BJ (cell line): ENCODE results near the gene TXN2. TPM values are rescaled to one million over a fixed set of nuclear protein-coding genes. Genes with fewer than 3 reads are reported as not detected.

ENCODE experiments used
- CTCF ChIA-PET: fragments of 350-600 bp; formaldehyde crosslinking; extraction: SDS; loops from one replicate; lab custom pipeline; 2021; ENCODE audit warnings: antibody characterized with exemption, inconsistent platforms; lab: Yijun Ruan, JAX
- POLR2A ChIA-PET: fragments of 300-600 bp; sonication (Branson Sonifier 250); formaldehyde crosslinking; extraction: SDS; loops from one replicate; lab custom pipeline; 2021; ENCODE audit warnings: antibody characterized with exemption; lab: Charles Lee
- DNase-seq: peaks from one replicate; pipeline ENCODE4 v3.0.0-alpha.2; 2011; ENCODE audit warnings: low read depth
- H3K27me3 ChIP-seq: 2 replicates; pipeline ENCODE4 v1.6.0; 2011; ENCODE audit warnings: low read length; ENCODE audit not compliant: control insufficient read depth, insufficient read depth
- H3K36me3 ChIP-seq: 2 replicates; pipeline ENCODE4 v1.5.1; 2011; ENCODE audit warnings: low read length; ENCODE audit not compliant: control insufficient read depth, insufficient read depth
- H3K4me3 ChIP-seq: 2 replicates; pipeline ENCODE4 v1.5.1; 2011; ENCODE audit warnings: low read depth, mild to moderate bottlenecking, control low read depth, low read length
- polyA plus RNA-seq: library from polyadenylated mRNA; depleted of rRNA; stranded (reverse); fragments of >200 nt; gene quantifications from 2 replicates; pipeline ENCODE4 v1.2.3, GENCODE V29; 2011
- TF ChIP-seq, protein P1 (sequence below): IDR thresholded peaks from 2 replicates; pipeline ENCODE4 v1.5.1; 2011; ENCODE audit warnings: low read depth, mild to moderate bottlenecking, control low read depth, inconsistent platforms, low read length, moderate library complexity; ENCODE audit not compliant: insufficient read depth

The TXN2 gene
- polyA plus RNA-seq, 1 experiment = 192 TPM

GRCh38 chr22:36460202-36460601, 21.2 kb downstream of the TXN2 start:
- H3K36me3 ChIP-seq = no peaks in the 10 kb centered on the region
- POLR2A ChIA-PET = no interaction called here

GRCh38 chr22:36457688-36458450, 23.6 kb downstream of the TXN2 start:
- TF ChIP-seq, protein P1, sequence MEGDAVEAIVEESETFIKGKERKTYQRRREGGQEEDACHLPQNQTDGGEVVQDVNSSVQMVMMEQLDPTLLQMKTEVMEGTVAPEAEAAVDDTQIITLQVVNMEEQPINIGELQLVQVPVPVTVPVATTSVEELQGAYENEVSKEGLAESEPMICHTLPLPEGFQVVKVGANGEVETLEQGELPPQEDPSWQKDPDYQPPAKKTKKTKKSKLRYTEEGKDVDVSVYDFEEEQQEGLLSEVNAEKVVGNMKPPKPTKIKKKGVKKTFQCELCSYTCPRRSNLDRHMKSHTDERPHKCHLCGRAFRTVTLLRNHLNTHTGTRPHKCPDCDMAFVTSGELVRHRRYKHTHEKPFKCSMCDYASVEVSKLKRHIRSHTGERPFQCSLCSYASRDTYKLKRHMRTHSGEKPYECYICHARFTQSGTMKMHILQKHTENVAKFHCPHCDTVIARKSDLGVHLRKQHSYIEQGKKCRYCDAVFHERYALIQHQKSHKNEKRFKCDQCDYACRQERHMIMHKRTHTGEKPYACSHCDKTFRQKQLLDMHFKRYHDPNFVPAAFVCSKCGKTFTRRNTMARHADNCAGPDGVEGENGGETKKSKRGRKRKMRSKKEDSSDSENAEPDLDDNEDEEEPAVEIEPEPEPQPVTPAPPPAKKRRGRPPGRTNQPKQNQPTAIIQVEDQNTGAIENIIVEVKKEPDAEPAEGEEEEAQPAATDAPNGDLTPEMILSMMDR = no peak
- POLR2A ChIA-PET = interaction anchor here (0.7 kb wide), 1 partner anchor 12 kb away, joined by 3 read pairs; no protein-coding TSS in a partner anchor
- H3K4me3 ChIP-seq = no peak overlapping the region
- no peak for DNase-seq
- CTCF ChIA-PET = interaction anchor here (1.0 to 1.5 kb wide), 5 partner anchors 10 to 105 kb away, joined by 3 to 7 read pairs (median 3); no protein-coding TSS in a partner anchor
- no peaks in the 10 kb centered on the region for H3K36me3 ChIP-seq
- no peaks in the 10 kb centered on the region for H3K27me3 ChIP-seq

More at GRCh38 chr22:36460202-36460601, 21.2 kb downstream of the TXN2 start:
- CTCF ChIA-PET = no interaction called here
- TF ChIP-seq, protein P1 = no peak
- Histone ChIP-seq H3K4me3 (no peak overlapping the region), H3K27me3 (no peaks in the 10 kb centered on the region)
- no peak for DNase-seq

- H3K4me3 ChIP-seq = no peak overlapping the region
- no peaks in the 10 kb centered on the region for H3K27me3 ChIP-seq
- DNase-seq = no peak
- no peaks in the 10 kb centered on the region for H3K36me3 ChIP-seq
- ChIA-PET CTCF (interaction anchor here (3.4 kb wide), 1 partner anchor 14 kb away, joined by 10 read pairs; no protein-coding TSS in a partner anchor), POLR2A (no interaction called here)
- TF ChIP-seq, protein P1 = no peak
Observed at GRCh38 chr22:36456464-36456845, 25.0 kb downstream of the TXN2 start.

DNA sequence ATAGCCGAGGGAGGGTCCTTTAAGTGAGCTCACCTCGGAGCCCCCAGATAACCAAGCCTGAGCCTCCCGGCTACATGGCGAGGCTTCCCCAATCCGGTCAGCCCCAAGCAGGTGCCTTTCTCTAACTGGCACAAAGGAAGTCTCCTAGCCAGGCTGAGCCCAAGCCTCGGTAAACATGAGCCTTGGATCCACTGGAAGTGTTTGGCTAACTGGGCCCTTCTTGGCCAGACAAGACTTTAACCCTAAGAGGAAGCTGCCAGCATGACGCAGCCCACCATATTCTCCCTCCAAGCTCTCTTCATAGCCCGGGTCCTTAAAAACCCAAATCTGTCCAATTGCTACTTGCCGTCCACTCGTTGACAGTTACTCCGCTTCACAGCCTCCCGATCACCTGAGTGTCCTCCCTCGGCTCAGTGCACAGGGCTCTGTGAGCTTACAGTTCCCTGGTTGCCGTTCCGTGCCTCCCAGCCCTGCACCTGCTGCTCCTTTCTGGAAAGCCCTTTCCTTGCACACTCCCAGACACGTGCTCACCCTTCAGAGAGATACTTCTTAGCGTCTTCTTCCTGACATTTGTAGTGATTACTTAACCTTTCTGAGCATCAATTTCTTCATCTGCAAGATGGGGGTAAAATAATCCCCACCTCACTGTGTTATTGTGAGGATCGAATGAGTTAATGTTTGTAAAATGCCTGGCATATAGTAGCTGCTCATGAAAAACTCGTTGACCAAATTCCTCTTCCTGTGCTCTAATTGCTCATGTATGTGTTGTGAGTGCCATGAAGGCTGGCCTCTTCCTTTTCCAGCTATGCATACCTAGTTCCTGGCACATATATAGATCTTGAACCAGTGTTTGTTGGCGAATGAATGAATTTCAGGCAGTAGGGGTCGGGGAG, 25.6 kb downstream of the TXN2 start:
- H3K4me3 ChIP-seq = no peak overlapping the region
- ChIA-PET CTCF (interaction anchor here (2.2 to 3.4 kb wide), 2 partner anchors 11 to 15 kb away, joined by 6 to 10 read pairs; no protein-coding TSS in a partner anchor), POLR2A (no interaction called here)
- H3K27me3 ChIP-seq = no peaks in the 10 kb centered on the region
- no peaks in the 10 kb centered on the region for H3K36me3 ChIP-seq
- no peak for DNase-seq
- TF ChIP-seq, protein P1 = no peak
